ENCODE measurements around the gene C15orf39. TPM values are rescaled to one million over a fixed set of nuclear protein-coding genes. Genes with fewer than 3 reads are reported as not detected.
"Not testable (repeated sequence)": the region's sequence is repeated elsewhere in the genome, so short reads cannot be mapped to it uniquely, and the experiment has no call there.

C15orf39 gene
- 0.31 TPM for total RNA-seq

GRCh38 chr15:75201616-75202250 is at the start of gene C15orf39:
Gene C15orf39 (plus strand): TSS chr15:75201882. CDS start chr15:75206049, 4,167 bp downstream.
- peak; percentile 63 for DNase-seq

DNA sequence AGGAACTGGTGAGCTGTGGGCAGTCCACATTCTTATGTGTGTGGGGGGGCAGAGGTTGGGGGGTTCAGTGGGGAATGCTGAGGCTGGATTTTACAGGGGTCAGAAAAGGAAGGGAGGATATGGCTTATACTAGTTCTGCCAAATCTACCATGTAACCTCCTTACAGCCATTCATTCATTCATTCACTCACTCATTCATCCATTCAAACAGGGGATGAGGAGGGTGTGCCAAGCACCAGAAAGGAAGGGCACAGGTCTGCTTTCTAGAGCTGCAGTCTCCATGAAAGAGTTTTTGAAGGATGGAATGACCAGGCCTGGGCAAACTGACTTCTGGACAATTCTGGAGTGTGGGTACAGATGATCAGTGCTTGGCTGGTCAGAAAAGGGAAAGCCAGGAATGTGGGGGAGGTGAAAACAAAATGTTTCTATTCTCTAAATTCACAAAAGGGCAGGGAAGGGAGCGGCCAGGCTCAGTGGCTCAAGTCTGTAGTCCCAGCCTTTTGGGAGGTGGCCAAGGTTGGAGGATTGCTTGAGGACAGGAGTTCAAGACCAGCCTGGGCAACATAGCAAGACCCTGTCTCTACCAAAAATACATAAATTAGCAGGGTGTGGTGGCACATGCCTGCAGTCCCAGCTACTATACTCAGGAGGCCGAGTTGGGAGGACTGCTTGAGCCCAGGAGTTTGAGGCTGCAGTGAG is 49.2 kb upstream of the C15orf39 start:
- no peak for DNase-seq

DNA sequence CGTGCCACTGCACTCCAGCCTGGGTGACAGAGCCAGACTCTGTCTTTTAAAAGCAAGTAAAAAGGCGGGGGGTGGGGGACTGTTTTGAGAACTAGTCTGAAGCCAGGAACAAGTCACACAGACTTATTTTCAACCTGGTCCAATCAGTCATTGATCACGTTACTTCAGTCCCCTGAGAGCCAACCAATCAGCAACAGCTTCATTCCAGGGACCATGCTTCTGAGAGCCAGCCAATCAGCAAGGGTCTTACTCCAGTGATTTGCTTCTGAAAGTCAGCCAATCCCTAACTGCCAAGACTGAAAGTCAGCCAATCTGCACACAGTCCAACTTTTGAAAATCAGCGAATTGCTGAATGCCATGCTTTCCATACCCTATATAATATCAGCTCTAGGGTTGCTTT is 48.6 kb upstream of the C15orf39 start:
- no peak for DNase-seq

DNA sequence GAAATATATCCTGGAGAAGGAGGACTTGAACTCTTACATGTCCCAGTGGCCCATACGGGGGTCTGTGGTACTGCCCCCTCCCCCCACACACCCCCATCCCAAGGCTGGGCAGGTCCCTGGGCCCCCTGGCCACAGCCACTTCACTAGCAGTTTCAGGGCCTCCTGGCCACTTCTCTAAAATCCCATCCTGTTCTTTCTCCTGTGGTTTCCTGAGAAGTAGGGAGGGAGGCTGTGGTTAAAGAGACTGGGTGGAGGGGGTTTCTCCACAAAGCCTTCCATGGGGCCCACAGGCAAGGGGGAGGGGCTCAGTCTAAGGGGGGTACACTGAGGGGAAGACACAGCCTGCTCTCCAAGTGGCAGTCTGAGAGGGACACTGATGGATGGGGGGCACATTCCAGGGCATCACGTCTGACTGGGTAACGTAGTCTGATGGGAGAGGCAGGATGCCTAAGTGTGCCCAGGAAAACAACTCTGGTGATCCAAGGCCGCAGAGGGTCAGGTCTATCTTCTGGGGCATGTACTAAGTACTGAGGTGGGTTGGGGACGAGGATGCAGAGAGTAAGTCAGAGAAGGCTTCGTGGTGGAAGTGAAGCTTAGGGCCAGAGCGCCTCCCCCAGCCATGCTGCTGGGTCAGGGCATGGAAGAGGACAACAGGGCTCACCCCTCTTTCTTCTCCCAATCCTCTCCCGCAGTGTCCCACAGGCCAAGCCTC is 48.0 kb upstream of the C15orf39 start:
- DNase-seq: no peak

- DNase-seq: no peak
Observed at GRCh38 chr15:75154461-75155062, 47.1 kb upstream of the C15orf39 start.

GRCh38 chr15:75156326-75157215 is 45.1 kb upstream of the C15orf39 start:
- no peak for DNase-seq

- no peak for DNase-seq
Observed at GRCh38 chr15:75158402-75158801, 43.3 kb upstream of the C15orf39 start.

DNA sequence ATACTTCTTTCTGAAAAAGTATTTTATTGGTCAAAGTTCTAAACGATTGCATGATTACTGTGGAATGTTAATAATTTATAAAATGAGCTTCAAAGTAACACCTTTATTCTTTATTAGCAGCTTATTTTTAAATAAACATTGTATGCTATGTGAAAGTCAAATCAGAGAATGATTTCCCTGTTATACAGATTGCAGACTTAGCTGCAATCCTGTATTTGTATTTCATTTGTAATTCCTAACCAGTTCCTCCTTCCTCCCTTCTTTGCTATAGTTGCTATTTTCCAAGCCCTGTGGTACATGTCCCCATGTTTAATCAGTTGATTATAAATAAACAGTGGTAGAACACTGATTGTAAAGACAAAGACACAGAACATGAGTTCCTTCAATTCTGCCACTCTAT is 42.4 kb upstream of the C15orf39 start:
- DNase-seq: no peak

DNA sequence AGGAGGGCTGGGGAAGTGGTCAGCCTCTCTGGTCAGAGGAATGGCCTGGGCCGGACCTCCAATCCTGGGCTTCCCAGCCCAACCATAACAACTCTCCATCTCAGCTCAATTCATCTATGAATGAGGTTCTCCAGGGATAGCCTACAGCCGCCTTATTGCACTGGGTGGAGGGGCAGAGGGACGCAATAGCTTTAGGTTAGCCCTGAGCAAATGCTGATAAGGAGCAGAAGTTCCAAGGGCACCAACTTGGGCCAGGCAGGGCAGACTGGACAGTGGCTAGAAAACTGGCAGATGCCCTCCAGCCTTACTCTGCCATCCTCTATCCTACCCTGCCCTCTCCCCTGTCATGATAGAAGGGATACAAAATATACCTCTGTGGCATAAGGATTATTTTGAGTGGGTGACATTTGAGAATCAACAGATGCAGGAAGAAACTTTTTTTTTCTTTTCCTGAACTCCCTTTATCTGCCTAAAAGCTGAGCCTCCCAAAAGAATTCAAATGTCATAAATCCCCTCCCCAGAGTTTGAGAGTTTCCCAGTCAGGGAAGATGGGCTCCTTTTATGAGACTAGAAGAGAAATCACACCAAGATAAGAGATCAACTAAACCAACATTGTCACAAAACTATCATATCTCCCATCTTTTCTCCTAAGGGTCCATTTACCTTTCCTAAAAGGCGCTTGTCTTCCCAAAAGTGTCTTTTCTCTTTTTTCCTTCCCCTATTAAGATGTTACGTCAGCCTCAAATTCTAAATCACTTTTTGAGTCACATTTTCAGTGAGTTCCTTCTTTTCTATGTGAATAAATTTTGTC is 40.4 kb upstream of the C15orf39 start:
- DNase-seq: no peak

GRCh38 chr15:75161917-75162414 is 39.7 kb upstream of the C15orf39 start:
- no peak for DNase-seq

GRCh38 chr15:75163150-75163564 is 38.5 kb upstream of the C15orf39 start:
- DNase-seq: no peak

- DNase-seq: no peak
Observed at GRCh38 chr15:75164625-75165350, 36.9 kb upstream of the C15orf39 start.

DNA sequence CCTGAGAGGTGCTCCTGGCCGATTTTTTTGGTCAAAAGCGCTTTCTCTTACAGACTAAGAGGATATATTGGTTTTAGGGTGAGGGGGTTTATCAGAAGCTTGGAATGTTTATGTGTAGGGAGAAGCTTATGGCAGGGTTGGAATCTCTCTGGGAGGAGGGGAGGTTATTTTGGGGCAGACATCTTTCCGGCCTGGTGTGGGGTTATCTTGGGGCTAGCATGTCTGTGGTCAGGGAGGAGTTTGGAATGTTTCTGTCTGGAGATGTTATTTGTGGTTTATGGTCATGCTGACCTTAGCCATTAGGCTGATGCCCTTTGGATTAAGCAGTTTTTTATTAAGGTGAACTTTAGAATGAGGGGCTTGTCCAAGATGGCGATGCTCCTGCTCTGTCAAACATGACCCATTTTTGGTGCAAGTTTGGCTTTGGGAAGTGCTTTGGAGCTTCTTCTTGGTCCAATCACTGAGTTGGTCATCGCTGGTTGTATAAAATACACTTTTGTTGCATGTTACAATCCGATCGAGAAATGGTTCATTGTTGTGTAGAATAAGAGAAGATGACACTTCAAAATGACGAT is 35.1 kb upstream of the C15orf39 start:
- not testable (repeated sequence) for DNase-seq

GRCh38 chr15:75167588-75168350 is 33.9 kb upstream of the C15orf39 start:
- no peak for DNase-seq

DNA sequence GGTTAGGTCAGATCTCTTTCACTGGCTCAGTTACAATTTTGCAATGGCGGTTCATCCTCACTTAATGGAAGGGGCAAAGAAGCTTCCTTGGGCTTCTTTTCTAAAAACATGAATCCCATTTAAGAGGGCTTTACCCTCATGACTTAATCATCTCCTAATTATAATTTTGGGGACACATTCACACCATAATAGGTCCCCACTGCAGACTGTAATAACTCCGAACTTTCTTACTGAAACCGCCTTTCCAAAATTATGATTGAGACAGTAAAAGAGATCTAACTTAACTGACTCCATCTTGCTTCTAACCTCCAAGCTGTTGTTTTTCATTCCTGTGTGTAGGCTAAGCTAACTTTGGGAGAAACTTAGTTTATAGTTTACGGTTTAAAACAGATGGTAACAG is 33.3 kb upstream of the C15orf39 start:
- DNase-seq: no peak

GRCh38 chr15:75170203-75170602 is 31.5 kb upstream of the C15orf39 start:
- DNase-seq: no peak

DNA sequence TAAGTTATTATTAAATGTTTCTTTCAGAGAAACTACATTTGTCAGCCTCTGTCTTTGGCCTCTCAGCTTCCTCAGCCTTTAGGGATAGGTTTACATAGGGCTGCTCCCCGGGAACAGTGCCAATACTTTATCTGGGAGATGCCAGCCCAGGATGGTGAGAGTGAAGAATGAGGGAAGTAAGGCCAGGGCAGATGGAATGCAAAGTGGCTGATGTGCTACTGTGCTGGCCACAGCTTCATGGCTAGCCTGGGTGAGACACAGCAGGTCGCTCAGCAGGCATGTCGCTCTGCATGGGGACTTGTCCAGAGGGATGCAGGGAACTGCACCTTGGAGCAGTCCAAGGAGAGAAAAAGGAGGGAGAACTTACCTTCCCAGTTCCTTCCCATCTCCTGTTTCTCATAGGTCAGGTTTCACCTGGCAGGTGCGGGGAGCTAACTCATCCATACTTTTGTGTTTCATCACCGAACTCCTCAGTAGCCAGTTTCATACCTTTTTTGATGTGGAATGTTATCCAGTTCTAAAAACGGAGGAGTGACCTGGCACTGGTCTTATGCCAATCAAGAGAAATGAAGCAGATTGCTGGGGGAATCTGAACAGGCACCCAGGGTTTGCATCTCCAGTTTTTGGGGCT is 30.9 kb upstream of the C15orf39 start:
- no peak for DNase-seq

DNA sequence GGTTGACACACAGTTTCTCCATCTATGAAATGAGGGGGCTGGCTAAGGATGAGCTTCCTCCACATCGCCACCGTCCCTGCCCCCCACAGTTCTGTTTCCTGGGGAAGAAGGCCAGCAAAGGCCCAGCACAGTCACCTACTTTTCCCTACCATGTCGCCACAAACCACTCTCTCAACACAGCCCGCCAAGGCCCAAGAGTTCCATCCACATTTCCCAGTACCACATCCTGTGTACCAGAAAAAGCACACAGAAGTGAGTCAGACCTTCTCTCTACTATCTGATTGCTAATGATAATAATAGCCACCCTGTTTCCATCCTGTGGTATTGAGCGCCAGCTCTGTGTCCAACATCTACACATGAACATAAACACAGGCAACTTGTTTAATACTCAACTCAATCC is 30.3 kb upstream of the C15orf39 start:
- DNase-seq: no peak

Data from occipital lobe (tissue), 2 donors.